Panc1 (cell line): ENCODE results near the gene MARS2. TPM values are rescaled to one million over a fixed set of nuclear protein-coding genes. Genes with fewer than 3 reads are reported as not detected.

Experiments used
- ATAC-seq: fragments of 200-7000 bp; cut with Tn5 transposase; 2 replicates; pipeline ENCODE4 v1.9.1; 2020; ENCODE audit warnings: mild to moderate bottlenecking, moderate library complexity
- BruUV-seq: library from RNA; stranded (reverse); fragments of 400-500 nt; replicated peaks from 2 replicates; lab custom pipeline; 2021; lab: Mats Ljungman, UMichigan
- CTCF ChIA-PET: fragments of 300-600 bp; sonication (Branson Sonifier 250); formaldehyde crosslinking; loops from one replicate; lab custom pipeline; 2022; ENCODE audit warnings: antibody characterized with exemption; lab: Charles Lee
- POLR2A ChIA-PET: fragments of 300-600 bp; sonication (Branson Sonifier 250); formaldehyde crosslinking; loops from one replicate; lab custom pipeline; 2022; ENCODE audit warnings: antibody characterized with exemption; lab: Charles Lee
- DNase-seq: peaks from one replicate; pipeline ENCODE4 v3.0.0-alpha.2; 2010; ENCODE audit warnings: low read depth, low spot score
- H3K27ac ChIP-seq: 2 replicates; pipeline ENCODE4 v1.5.1; 2011; ENCODE audit warnings: mild to moderate bottlenecking, low read length, inconsistent platforms
- H3K27me3 ChIP-seq: fragments of 200-500 bp; sonication (Bioruptor generic); 2 replicates; pipeline ENCODE4 v1.6.0; 2014; ENCODE audit warnings: low read length, inconsistent platforms; ENCODE audit not compliant: control insufficient read depth, insufficient read depth
- H3K36me3 ChIP-seq: fragments of 200-500 bp; sonication (Bioruptor generic); 2 replicates; pipeline ENCODE4 v1.5.1; 2014; ENCODE audit warnings: inconsistent platforms, mild to moderate bottlenecking, low read length, moderate library complexity; ENCODE audit not compliant: control insufficient read depth, insufficient read depth
- H3K4me1 ChIP-seq: 2 replicates; pipeline ENCODE4 v1.5.1; 2011; ENCODE audit warnings: inconsistent platforms, mild to moderate bottlenecking, low read length, moderate library complexity; ENCODE audit not compliant: control insufficient read depth, insufficient read depth
- H3K4me3 ChIP-seq, 2 experiments: 2 replicates each; pipeline ENCODE4 v1.5.1; 2011 to 2012; ENCODE audit warnings: low read depth in 2 of 2, low read length in 2 of 2, mild to moderate bottlenecking in 2 of 2, inconsistent platforms in 1 of 2, moderate library complexity in 1 of 2
- H3K9me3 ChIP-seq: fragments of 200-500 bp; sonication (Bioruptor generic); 2 replicates; pipeline ENCODE4 v1.5.1; 2014; ENCODE audit warnings: low read depth, mild to moderate bottlenecking, inconsistent platforms, low read length, moderate library complexity; ENCODE audit not compliant: control insufficient read depth, insufficient read depth
- POLR2AphosphoS5 ChIP-seq: IDR thresholded peaks from 2 replicates; pipeline ENCODE4 v1.6.1; 2012; ENCODE audit warnings: mild to moderate bottlenecking, low read depth, low read length, moderate library complexity
- SIN3A ChIP-seq: IDR thresholded peaks from 2 replicates; pipeline ENCODE4 v1.6.1; 2012; ENCODE audit warnings: low read depth, mild to moderate bottlenecking, low read length, moderate library complexity, borderline replicate concordance; ENCODE audit not compliant: insufficient read depth
- TCF7L2 ChIP-seq: IDR thresholded peaks from 2 replicates; pipeline ENCODE4 v1.6.1; 2011; ENCODE audit warnings: mild to moderate bottlenecking, low read depth, low read length, inconsistent platforms
- in situ Hi-C: cut with HindIII; loops from 2 replicates; pipeline ENCODE4 v1.10.0; 2016; ENCODE audit warnings: low sequenced_read_pairs, low pct_unique_long_range_greater_than_20kb
- intact Hi-C: fragments of 100-400 bp; cut with micrococcal nuclease; formaldehyde crosslinking; loops from one replicate; pipeline ENCODE4 v1.10.0; 2022; ENCODE audit not compliant: unreplicated experiment
- total RNA-seq: library from RNA; stranded (reverse); gene quantifications from one replicate; pipeline ENCODE4 v1.2.1, GENCODE V29; 2021; ENCODE audit not compliant: unreplicated experiment
- TF ChIP-seq, protein P1 (sequence below), 2 experiments: IDR thresholded peaks; 2 replicates each; pipeline ENCODE4 v1.6.1; 2011 to 2012; ENCODE audit warnings: low read depth in 2 of 2, control low read depth in 1 of 2, low read length in 1 of 2, mild to moderate bottlenecking in 1 of 2, moderate library complexity in 1 of 2; ENCODE audit not compliant: insufficient read depth in 1 of 2
- TF ChIP-seq, protein P2 (sequence below): fragments of 450-650 bp; IDR thresholded peaks from 2 replicates; pipeline ENCODE4 v1.5.1; 2017; ENCODE audit warnings: mild to moderate bottlenecking

MARS2 gene
- total RNA-seq, 1 experiment from 2014 or later = 8.7 TPM

DNA sequence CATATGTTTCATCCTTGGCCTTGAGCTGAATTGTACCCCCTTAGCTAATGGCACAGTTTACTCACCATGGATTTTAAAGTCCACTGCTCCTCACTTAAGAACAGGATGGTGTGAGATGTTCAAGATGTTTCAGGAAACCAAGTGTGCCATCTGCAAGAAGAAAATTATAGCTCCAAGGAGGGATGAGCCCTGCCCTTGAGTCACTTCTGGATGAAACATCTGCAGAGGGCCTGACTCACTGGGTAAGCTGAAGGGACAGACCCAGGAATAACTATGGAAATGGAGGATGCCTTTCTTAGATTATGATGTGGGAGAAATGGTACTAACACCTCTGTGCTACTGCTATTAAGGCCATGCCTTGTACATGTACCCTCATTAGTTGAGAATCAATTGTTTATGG lies 6.4 kb downstream of the MARS2 start:
- Histone ChIP-seq H3K9me3 (no peaks in the 10 kb centered on the region), H3K27me3 (no peaks in the 10 kb centered on the region), H3K27ac (no peak overlapping the region), H3K36me3 (peaks cover 8% of the 10 kb centered on the region; the same call in 1 of the 2 replicates), H3K4me1 (peaks cover 15% of the 10 kb centered on the region), H3K4me3 (no peak overlapping the region)
- DNase-seq = no peak
- intact Hi-C loops (no loop called here), in situ Hi-C loops (no loop called here)
- ChIA-PET POLR2A (interaction anchor here (0.5 kb wide), 1 partner anchor 191 kb away, joined by 8 read pairs; no protein-coding TSS in a partner anchor), CTCF (no interaction called here)
- no TSS peak for BruUV-seq
- ATAC-seq = no peak
- no peak for TF ChIP-seq POLR2AphosphoS5
- TF ChIP-seq, protein P1, sequence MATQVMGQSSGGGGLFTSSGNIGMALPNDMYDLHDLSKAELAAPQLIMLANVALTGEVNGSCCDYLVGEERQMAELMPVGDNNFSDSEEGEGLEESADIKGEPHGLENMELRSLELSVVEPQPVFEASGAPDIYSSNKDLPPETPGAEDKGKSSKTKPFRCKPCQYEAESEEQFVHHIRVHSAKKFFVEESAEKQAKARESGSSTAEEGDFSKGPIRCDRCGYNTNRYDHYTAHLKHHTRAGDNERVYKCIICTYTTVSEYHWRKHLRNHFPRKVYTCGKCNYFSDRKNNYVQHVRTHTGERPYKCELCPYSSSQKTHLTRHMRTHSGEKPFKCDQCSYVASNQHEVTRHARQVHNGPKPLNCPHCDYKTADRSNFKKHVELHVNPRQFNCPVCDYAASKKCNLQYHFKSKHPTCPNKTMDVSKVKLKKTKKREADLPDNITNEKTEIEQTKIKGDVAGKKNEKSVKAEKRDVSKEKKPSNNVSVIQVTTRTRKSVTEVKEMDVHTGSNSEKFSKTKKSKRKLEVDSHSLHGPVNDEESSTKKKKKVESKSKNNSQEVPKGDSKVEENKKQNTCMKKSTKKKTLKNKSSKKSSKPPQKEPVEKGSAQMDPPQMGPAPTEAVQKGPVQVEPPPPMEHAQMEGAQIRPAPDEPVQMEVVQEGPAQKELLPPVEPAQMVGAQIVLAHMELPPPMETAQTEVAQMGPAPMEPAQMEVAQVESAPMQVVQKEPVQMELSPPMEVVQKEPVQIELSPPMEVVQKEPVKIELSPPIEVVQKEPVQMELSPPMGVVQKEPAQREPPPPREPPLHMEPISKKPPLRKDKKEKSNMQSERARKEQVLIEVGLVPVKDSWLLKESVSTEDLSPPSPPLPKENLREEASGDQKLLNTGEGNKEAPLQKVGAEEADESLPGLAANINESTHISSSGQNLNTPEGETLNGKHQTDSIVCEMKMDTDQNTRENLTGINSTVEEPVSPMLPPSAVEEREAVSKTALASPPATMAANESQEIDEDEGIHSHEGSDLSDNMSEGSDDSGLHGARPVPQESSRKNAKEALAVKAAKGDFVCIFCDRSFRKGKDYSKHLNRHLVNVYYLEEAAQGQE (IDR thresholded peaks at IDR 0.05; ENCODE audit: insufficient read depth in 1 of 2, low read depth in 2 of 2, low read length in 1 of 2) = no peak
- no peak for TF ChIP-seq TCF7L2
- TF ChIP-seq, protein P2, sequence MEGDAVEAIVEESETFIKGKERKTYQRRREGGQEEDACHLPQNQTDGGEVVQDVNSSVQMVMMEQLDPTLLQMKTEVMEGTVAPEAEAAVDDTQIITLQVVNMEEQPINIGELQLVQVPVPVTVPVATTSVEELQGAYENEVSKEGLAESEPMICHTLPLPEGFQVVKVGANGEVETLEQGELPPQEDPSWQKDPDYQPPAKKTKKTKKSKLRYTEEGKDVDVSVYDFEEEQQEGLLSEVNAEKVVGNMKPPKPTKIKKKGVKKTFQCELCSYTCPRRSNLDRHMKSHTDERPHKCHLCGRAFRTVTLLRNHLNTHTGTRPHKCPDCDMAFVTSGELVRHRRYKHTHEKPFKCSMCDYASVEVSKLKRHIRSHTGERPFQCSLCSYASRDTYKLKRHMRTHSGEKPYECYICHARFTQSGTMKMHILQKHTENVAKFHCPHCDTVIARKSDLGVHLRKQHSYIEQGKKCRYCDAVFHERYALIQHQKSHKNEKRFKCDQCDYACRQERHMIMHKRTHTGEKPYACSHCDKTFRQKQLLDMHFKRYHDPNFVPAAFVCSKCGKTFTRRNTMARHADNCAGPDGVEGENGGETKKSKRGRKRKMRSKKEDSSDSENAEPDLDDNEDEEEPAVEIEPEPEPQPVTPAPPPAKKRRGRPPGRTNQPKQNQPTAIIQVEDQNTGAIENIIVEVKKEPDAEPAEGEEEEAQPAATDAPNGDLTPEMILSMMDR = no peak
- no peak for TF ChIP-seq SIN3A

DNA sequence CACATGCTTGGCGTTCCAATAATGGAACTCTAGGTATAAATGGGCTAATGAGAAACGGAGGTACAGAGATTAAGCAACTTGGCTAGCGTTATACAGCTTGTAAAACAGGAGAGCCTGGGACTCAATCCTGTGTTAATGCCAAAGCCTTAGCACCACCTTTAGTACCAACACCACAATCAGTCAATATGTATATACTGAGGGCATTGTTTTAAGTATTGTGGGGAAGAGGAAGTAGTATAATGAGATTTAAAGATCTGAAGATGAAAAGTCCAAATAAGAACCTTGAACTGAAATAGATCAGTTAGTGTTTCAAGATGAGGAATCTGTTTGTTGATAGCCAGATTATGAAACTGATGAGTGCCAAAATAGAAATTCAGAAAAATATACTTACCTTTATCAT lies 8.1 kb downstream of the MARS2 start:
- H3K27me3 ChIP-seq = no peaks in the 10 kb centered on the region
- DNase-seq = no peak
- H3K36me3 ChIP-seq = peaks cover 6% of the 10 kb centered on the region; the same call in 1 of the 2 replicates
- intact Hi-C loops = no loop called here
- no peak overlapping the region for H3K4me3 ChIP-seq
- no TSS peak for BruUV-seq
- POLR2A ChIA-PET = no interaction called here
- no peak for ATAC-seq
- no peak overlapping the region for H3K27ac ChIP-seq
- CTCF ChIA-PET = no interaction called here
- peaks cover 6% of the 10 kb centered on the region for H3K4me1 ChIP-seq
- no peaks in the 10 kb centered on the region for H3K9me3 ChIP-seq
- in situ Hi-C loops = no loop called here
- TF ChIP-seq POLR2AphosphoS5 = no peak

DNA sequence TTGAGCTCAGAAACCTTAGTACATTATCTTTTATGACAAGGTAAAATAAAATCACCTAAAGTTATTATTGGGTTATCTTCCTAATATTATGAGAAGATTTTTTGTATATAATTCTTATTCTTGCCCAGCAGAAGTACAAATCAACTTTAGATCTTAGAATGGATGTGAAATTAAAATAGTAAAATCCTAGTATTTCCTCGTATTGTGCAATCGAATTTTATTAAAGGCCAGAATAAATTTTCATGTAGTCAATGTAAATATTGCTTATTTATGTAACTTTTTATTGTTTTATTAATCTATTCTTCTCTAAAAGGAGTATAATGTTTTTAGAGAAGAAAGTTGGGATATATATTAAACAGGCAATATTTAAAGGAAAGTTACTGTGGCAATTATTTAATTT lies 12.7 kb downstream of the MARS2 start:
- CTCF ChIA-PET = no interaction called here
- BruUV-seq = no TSS peak

More for the DNA sequence above, 12.7 kb downstream of the MARS2 start:
- intact Hi-C loops = no loop called here
- TF ChIP-seq TCF7L2 (no peak), POLR2AphosphoS5 (no peak), SIN3A (no peak)
- TF ChIP-seq, protein P2 = no peak
- TF ChIP-seq, protein P1 (IDR thresholded peaks at IDR 0.05; ENCODE audit: insufficient read depth in 1 of 2, low read depth in 2 of 2, low read length in 1 of 2) = no peak
- Histone ChIP-seq H3K27ac (no peak overlapping the region), H3K27me3 (no peaks in the 10 kb centered on the region), H3K36me3 (peaks cover 6% of the 10 kb centered on the region; the same call in 1 of the 2 replicates), H3K9me3 (no peaks in the 10 kb centered on the region), H3K4me3 (no peak overlapping the region), H3K4me1 (no peaks in the 10 kb centered on the region)
- in situ Hi-C loops = no loop called here
- ATAC-seq (no peak), DNase-seq (no peak)
- POLR2A ChIA-PET = no interaction called here
